Measurements from ENCODE around the gene SLC6A3.

Gene SLC6A3

DNA sequence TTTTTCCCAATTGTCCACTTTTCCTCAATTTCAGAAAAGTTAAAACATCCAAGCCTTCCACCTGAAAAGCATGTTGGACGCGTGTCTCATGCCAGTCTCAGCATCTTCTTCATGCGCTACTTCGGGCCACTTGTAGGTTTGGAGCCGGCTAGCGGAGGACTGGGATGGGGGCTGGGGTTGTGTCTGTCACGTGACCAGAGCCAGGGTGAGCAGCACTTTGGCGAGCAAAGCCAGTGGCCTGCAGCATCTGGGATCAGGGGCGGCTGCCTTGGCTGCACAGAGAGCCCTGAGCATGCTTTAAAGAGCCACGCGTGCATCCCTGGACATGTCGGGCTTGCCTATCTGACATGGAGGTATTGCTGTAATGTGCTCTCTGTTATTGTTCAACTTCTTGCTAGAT lies 41.2 kb downstream of the SLC6A3 start:
- FAIRE-seq, result no peak

DNA sequence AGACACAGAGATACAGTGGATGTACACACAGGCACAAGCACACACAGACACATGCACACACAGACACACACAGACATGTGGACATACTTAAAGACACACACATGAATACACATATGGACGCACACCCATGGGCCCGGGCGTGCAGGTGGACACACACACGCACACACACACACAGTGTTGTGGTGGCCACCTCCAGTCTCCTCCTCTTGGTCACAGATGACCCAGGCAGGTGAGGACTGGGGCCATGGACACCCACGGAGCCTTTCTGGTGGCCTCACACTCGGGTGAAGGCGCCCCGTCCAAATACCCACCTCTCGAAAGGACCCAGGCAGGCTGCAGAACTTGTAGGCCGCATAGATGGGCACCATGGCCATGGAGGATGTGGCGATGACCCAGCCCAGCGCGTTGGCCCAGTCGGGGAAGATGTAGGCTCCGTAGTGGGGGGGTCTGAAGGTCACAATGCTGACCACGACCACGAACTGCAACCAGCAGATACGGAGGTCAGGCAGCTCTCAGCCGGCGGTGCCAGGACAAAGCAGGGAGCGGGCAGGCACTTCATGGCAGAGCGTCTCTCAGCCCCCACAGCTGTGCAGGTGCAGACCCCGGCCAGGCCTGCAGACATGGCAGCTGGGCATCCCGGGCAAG lies 42.5 kb downstream of the SLC6A3 start:
- FAIRE-seq, result no peak

DNA sequence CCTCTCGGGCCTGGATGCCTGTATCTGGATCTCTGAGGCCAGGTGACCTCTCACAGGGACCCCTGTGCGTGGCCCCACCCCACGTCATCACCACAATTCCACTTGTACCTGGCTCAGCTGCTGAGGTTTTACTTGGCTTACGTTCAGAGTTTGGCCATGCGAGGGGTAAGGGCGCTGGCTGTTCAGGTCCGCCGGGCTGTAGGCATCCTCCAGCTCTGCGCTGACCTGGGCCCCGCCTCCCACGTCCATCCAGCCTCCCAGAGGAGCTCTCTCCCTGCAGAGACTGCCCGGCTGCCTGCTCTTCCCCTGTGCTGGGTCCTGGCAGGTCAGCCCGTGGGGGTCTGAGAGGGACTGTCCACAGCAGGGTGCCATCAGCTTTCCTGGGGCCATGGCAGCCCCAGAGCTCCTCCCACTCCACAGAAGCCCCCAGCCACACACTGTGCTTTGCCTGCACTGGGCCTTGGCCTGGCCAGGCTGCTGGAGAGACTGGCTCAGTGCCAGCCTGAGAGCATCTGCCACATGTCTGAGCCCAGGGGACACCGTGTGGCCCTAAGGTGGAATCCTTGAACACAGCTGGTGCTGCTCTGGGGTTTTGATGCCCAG lies 43.6 kb downstream of the SLC6A3 start:
- no peak for FAIRE-seq

DNA sequence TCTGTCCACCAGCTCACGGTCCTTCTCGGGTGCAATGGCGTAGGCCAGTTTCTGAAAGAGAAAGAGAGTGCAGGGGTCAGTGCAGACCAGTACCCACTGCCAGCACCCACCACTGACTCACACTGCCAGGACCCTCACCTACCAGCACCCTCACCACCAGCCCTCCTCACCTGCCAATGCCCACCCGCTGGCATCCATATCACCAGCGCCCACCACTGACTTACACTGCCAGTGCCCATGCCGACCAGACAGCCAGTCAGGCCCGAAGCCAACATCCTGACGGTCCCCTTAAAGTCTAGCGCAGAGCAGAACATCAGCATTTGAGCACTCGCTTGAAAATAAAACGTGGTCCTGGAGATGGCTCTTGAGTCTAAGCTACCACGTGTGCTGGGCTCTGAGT lies 44.3 kb downstream of the SLC6A3 start:
- no peak for FAIRE-seq

DNA sequence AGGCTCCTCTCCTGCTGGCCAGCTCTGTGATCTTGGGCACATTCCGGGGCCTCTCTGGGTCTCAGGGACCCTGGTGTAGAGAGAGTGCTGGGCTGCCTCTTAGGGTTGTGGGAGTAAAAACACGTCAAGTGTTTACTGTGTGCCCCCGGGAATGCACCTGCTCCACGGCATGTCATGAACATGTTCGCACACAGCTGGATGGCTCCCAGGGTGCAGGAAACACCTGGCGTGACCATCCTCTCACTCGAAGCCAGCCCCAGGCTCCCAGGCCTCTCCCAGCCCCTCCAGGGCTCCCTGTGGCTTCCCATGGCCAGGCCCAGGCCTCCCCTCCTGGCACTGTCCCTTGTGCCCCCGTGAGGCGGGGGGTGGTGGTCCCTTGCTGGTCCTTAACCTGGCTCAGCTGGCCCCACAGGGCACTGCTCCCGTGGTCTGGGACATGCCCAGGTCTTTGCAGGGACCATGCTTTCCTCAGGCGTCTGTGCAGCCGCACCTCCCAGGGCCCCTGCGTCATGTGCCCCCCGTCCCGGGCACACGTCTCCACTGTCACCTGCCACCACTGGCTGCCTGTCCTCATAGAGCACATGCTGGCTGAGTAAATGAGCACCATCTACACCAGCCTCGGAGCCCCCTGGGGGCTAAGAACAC lies 44.9 kb downstream of the SLC6A3 start:
- FAIRE-seq, result no peak

DNA sequence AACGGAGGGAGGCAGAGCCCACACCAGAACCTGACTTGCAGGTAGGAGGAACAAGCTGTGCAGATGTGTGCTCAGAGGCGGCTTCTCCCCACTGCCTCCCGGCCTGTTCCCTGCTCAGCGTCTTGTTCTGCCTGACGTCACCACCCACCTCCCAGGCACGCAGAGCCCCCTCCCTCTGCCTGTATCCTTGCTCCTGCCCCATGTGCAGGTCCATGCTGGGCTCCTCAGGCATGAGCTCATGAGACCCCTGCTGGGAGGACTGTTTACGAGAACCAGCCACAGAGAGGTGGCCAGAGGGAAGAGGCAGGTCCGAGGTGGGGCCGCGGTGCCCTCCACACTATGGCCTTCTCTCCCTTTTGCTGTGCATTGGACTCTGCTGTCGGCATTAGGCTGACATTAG lies 45.5 kb downstream of the SLC6A3 start:
- FAIRE-seq, result no peak

DNA sequence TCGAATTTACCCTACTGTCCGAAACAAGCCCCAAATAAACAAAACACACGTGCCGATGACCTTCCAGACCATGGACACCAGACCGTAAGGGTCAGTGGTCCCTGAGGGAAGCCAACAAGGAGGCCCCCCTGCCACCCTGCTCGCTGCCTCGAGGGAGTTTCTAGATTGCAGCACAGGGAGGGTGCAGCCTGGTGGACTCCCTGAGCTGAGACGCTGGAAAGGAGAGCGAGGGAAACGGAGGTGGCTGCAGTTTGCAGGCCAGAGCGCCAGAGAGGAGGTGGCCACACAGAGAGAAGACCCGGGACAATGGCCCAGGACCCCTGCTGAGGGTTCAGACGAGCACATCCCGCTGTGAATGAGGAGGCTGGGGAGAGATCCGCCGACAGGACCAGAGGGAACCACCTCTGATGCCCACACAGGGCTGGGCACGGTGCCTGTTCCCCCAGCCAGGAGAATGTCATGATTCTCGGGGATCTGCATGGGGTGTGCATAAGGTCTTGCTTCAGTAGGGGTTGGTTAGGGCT lies 48.9 kb downstream of the SLC6A3 start:
- FAIRE-seq, result no peak

DNA sequence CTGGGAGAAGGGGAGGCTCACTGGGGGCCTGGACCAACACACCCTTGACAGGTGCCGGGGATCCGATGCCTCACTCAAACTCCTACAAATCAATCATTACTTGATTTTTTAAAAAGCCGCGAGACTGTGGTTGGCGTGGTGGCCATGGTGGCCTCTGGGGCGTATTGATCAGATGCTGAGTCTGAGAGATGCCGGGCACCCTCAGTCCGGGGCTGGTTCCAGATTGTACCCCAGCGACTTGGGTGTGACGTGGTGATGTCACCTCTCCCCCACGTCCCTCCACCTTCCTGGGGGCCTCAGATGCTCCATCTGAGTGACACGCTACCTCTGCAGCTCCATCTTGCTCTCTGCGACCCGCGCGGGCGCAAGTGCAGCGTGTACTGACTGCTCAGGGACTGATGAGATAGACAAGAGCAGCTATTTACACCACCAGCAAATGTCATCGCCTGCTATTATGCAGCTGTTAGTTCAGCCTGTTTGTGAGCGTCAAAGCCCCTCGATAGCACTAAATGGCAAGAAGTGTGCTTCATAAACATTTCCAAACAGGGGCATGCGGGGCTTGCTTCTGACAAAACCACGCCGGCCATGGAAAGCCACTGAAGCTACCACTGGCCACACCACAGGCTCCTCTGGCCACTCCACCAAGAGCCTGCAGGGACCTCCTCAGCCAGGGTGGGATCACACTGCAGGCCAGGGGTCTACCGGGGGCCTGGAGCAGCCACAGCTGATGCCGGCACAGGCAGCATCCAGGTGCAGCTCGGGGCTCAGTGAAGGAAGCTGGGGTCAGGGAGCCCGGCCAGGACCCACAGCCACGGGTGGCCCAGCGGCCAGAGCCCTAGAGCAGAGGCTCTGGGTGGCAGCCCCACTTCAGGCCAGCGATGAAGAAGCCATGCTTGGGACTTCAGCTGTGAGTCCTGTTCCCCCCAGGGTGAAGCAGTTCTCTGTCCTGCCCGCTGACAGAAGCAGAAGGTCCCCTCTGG lies 50.1 kb downstream of the SLC6A3 start:
- FAIRE-seq, result no peak

DNA sequence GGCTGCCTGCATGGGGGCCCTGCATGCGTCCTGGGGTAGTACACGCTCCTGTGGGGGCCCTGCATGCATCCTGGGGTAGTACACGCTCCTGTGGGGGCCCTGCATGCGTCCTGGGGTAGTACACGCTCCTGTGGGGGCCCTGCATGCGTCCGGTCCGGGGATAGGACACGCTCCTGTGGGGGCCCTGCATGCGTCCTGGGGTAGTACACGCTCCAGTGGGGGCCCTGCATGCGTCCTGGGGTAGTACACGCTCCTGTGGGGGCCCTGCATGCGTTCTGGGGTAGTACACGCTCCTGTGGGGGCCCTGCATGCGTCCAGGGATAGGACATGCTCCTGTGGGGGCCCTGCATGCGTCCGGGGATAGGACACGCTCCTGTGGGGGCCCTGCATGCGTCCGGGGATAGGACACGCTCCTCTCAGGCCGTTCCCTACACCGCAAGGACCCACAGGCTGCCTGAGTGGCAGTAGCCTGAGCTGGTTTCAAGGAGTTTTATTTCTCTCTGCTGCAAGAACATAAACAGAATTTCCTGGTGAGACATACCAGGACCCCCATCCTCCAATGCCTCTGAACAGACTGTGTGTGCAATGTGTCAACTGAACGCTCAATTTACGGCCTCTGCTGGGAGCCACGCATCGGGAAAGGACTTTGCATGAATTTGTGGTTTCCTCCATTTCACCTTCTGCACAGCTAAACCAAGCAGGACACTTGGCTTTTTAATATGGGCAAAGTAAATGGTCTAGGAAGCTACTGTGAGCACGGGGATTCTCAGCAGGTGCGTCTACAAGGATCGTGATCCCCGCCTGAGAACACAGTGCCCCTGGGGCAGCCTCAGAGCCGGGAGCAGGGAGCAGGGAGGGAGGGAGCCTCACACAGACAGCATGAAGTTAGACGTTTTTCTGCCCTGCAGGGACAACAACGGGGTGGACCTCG lies 51.4 kb downstream of the SLC6A3 start:
- no peak for FAIRE-seq

DNA sequence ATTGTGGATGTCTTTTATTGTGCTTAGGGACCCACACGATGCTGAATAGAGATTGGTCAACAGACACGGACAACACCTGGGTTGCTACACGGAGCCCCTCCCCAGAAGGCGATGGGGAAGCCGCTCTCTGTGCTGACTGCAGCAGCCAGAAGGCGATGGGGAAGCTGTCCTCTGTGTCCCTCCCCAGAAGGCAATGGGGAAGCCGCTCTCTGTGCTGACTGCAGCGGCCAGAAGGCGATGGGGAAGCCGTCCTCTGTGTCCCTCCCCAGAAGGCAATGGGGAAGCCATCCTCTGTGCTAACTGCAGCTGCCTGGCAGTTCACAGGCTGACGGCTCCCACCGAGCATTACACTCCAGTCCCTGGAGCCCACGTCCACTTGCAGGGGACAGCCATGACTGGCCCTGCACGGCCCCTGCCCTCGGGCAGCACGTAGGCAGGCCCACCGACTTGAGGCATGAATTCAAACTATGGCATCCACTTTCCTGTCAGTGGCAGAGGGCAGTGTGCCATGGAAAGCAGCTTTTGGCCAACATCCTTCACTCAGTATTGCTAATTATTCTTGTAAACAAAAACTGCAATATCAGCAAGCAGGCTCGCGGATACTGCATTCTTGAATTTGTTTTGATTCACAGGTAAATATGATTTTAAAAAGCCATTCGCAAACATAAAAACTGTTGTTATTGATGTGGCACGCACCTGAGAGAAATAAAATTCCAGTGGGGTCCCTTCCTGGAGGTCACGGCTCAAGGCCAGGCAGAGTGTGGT lies 52.3 kb downstream of the SLC6A3 start:
- no peak for FAIRE-seq

DNA sequence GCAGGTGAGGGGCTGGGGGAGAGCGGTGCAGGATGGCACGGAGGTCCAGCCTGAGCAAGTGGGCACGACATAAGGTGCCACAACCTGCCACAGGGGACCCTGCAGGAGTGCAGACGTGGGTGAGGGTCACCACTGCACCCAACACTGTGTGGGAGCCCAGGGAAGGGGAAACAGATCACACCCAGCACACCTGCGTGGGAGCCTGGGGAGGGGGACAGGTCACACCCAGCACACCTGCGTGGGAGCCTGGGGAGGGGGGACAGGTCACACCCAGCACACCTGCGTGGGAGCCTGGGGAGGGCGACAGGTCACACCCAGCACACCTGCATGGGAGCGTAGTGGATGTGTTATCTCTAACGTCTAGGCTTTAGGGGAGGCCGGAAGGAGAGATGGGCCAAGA lies 53.0 kb downstream of the SLC6A3 start:
- FAIRE-seq, result no peak

DNA sequence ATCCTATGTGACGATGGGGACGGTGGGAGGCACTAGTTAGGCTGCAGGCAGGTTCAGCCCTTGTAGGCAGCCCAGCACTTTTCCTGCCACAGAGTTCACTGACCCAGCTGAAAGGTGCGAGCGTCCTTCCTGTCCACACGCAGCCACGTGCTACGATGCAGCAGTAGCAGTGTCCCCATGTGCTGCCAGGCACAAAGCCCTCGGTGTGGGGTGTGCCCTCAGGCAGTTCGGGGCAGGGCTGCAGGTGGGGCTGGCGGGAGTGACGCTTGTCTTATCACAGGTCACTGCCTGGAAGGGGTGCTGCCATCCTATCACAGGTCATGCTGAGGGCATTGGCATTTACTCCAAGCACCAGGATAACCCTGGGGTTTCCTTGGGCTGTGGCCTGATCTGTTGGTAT lies 53.5 kb downstream of the SLC6A3 start:
- FAIRE-seq, result no peak

DNA sequence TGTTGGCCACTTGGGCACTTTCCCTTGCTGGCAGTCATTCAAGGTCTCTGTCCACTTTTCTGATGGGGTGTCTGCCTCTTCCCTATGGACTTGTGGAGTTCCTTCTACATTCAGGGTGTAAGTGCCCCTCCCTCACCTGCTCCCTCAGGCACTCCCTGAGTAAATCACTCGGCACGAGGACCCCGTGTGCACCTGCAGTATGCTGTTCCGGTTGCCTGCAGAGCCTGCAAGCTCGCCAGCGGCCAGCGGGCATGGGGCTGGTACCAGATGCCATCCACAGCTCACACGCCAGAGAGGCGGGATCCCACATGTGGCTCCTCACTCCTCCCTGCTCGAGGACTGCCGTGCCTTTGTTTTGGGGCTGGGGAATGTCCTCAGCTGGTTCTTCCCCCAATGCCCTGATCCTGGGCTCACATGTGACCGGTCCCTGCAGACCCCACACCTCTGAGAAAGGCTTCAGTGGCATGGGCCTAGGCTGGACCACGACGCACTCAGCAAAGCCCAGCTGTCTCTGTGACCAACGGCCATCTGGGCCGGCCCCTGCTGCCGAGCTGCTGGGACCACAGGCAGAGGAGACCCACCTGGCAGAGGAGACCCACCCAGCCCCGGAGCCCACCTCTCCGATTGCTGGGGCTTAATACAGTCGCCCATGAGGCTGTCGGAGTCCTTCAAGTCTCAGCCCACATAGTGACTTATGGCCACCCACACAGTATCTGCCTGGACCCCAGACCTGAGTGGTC lies 54.2 kb downstream of the SLC6A3 start:
- FAIRE-seq, result no peak

DNA sequence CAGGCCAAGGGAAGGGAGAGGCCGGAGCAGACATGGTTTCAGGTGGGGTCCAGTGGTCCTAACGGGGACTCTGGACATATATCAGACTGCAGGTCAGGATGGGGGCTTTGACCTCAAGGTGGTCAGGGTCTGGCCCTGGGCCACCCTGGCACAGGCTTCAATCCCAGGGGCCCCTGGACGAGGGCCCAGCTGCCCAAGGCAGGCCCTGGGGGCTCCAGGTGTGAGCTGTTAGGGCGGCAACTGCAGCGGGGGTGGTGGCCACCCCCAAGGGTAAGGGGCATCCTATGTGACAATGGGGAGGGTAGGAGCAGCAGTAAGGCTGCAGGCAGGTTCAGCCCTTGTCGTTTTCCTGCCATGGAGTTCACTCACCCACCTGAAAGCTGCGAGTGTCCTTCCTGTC lies 54.9 kb downstream of the SLC6A3 start:
- FAIRE-seq, result no peak

DNA sequence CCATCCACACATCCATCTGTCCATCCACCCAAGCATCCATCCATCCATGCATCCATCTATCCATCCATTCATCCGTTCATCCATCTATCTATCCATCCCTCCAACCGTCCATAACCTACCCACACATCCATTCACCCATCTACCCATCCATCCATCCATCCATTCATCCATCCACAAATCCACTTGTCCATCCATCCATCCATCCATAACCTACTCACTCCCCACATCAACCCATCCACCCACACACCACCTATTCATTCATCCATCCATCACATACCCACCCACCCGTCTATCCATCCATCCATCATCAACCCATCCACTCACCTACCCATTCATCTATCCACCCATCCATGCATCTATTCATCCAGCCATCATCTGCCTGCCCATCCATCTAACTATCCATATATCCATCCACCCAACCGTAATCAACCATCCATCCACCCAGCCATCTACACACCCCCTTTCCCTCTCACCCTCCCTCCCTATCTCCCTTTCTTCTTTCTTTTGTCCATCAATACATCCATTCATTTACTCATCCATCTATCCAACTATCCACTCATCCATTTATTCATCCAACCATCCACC lies 56.8 kb downstream of the SLC6A3 start:
- no peak for FAIRE-seq

DNA sequence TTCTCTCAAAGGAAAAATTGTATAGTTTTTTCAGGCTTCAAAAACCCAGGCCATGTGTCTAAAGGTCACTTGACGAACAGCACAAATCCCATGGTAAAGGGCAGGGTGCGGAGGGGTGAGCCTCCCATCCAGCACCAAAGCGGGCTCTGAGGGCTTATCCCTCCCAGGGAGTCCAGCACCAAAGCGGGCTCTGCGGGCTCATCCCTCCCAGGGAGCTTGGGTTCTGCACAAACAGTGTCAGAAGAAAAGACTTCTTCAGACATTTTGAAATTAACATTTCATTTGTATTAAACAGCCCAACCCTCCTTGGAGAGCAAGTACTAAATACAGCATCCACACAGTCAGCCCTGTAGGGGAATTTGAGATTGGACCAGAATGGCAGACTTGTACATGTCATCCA lies 57.4 kb downstream of the SLC6A3 start:
- FAIRE-seq, result no peak

DNA sequence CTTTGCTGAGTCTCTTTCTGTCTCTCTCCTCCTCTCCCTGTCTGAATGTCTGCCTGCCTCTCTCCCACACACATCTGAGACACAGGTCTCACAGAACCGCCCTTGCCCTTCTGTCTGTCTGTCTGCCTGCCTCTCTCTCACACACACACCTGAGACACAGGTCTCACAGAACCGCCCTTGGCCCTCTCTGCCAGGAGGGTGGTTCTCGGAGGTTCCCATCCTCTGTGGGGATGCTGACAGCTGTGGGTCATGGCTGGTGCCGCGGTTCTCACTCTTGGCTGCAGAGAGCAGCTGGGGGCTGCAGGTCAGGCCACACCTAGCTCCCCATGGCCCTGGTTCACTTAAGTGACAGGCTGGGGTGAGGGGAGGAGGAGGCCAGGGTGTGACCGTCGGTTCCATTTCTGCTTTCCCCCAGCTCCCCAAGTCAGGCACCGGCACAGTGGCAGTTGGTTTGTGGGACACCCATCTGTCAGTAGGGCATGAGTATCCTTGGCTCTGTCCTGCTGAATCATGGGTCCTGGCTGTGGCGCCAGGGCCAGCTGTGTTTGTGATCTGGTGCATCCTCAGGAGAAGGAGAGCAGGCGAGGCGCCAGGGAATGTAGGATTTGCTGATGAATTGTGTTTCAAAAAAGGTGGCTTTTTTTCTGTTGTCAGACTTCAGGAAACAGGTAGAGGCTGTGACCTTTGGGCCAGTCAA lies 58.0 kb downstream of the SLC6A3 start:
- no peak for FAIRE-seq

DNA sequence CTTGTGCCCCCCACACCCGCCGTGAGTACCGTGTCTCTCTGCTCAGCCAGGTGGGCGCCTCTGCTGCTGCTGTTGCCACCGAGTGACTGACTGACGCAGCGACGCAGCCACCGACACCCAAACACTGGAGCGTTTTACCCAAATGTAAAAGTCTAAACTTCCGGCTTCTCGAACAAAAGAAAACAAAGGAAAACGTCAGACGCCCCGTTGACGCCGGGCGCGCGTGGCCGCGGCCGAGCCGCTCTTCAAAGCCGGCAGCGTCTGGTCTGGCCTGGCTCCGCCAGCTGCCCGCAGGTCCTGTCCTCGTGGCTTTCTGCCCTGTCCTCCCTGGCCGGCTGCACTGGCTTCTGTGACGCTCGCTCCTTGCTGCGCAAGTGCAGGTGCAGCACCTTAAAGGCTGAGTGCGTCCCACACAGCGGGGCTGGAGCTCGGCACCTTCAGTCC lies 58.9 kb downstream of the SLC6A3 start:
- FAIRE-seq, result no peak
